ENCODE data around the gene ASCC2. TPM values are rescaled to one million over a fixed set of nuclear protein-coding genes. Genes with fewer than 3 reads are reported as not detected.
"Not testable (repeated sequence)": the region's sequence is repeated elsewhere in the genome, so short reads cannot be mapped to it uniquely, and the experiment has no call there.

Gene ASCC2
- total RNA-seq, 2 experiments from 2014 or later, result 74.1 to 76.1 TPM

- ChIA-PET CTCF (interaction anchor here (0.7 to 1.6 kb wide), 2 partner anchors 13 to 482 kb away, joined by 3 read pairs; no protein-coding TSS in a partner anchor), POLR2A (no interaction called here)
Measured at GRCh38 chr22:29767171-29768051, 70.7 kb downstream of the ASCC2 start, which contains the start of gene UQCR10. Gene UQCR10 (plus strand): TSS chr22:29767369. CDS start chr22:29767399, 30 bp downstream.

GRCh38 chr22:29766632-29767170 is 71.4 kb downstream of the ASCC2 start, which contains the start of gene ZMAT5:
Gene ZMAT5 (minus strand): TSS chr22:29767007. CDS start chr22:29748544, 18,463 bp downstream.
- ChIA-PET CTCF (interaction anchor here (0.7 to 1.6 kb wide), 2 partner anchors 12 to 483 kb away, joined by 3 read pairs; no protein-coding TSS in a partner anchor), POLR2A (interaction anchor here (0.6 kb wide), 1 partner anchor 316 kb away, joined by 11 read pairs; no protein-coding TSS in a partner anchor)

GRCh38 chr22:29765905-29766631 is 72.0 kb downstream of the ASCC2 start:
- POLR2A ChIA-PET, result interaction anchor here (0.6 to 0.7 kb wide), 2 partner anchors 29 to 316 kb away, joined by 3 to 11 read pairs; no protein-coding TSS in a partner anchor
- CTCF ChIA-PET, result interaction anchor here (0.7 to 1.6 kb wide), 2 partner anchors 11 to 483 kb away, joined by 3 read pairs; no protein-coding TSS in a partner anchor

- ChIA-PET CTCF (no interaction called here), POLR2A (no interaction called here)
Measured at GRCh38 chr22:29762263-29762662, 75.8 kb downstream of the ASCC2 start.

GRCh38 chr22:29758959-29759358 is 79.1 kb downstream of the ASCC2 start:
- ChIA-PET POLR2A (no interaction called here), CTCF (no interaction called here)

- ChIA-PET CTCF (no interaction called here), POLR2A (no interaction called here)
Measured at GRCh38 chr22:29758068-29758622, 79.9 kb downstream of the ASCC2 start.

- ChIA-PET POLR2A (interaction anchor here (0.6 kb wide), 1 partner anchor 170 kb away, joined by 5 read pairs; no protein-coding TSS in a partner anchor), CTCF (interaction anchor here (0.7 kb wide), 2 partner anchors 428 to 1471 kb away, joined by 4 to 5 read pairs; no protein-coding TSS in a partner anchor)
Measured at GRCh38 chr22:29757096-29757495, 81.0 kb downstream of the ASCC2 start.

GRCh38 chr22:29756341-29756740 is 81.7 kb downstream of the ASCC2 start:
- ChIA-PET CTCF (interaction anchor here (0.7 kb wide), 1 partner anchor 1470 kb away, joined by 4 read pairs; no protein-coding TSS in a partner anchor), POLR2A (no interaction called here)

- CTCF ChIA-PET, result no interaction called here
- POLR2A ChIA-PET, result no interaction called here
Measured at GRCh38 chr22:29755889-29756288, 82.2 kb downstream of the ASCC2 start.

GRCh38 chr22:29754658-29755395 is 83.2 kb downstream of the ASCC2 start:
- POLR2A ChIA-PET, result not testable (repeated sequence)

GRCh38 chr22:29753808-29754657 is 84.0 kb downstream of the ASCC2 start:
- CTCF ChIA-PET, result interaction anchor here (0.7 kb wide), 1 partner anchor 12 kb away, joined by 3 read pairs; the partner anchor contains the start of genes UQCR10 and ZMAT5
- POLR2A ChIA-PET, result no interaction called here

More at GRCh38 chr22:29754658-29755395, 83.2 kb downstream of the ASCC2 start:
- CTCF ChIA-PET, result interaction anchor here (0.7 kb wide), 1 partner anchor 12 kb away, joined by 3 read pairs; the partner anchor contains the start of genes UQCR10 and ZMAT5

- CTCF ChIA-PET, result no interaction called here
Measured at GRCh38 chr22:29751669-29752068, 86.4 kb downstream of the ASCC2 start.

GRCh38 chr22:29750559-29751538 is 87.2 kb downstream of the ASCC2 start:
- POLR2A ChIA-PET, result no interaction called here
- CTCF ChIA-PET, result no interaction called here

More at GRCh38 chr22:29751669-29752068, 86.4 kb downstream of the ASCC2 start:
- POLR2A ChIA-PET, result no interaction called here

- POLR2A ChIA-PET, result no interaction called here
- CTCF ChIA-PET, result no interaction called here
Measured at GRCh38 chr22:29750029-29750428, 88.0 kb downstream of the ASCC2 start.

GRCh38 chr22:29748248-29748893 is 89.7 kb downstream of the ASCC2 start:
- CTCF ChIA-PET, result no interaction called here
- POLR2A ChIA-PET, result no interaction called here

- POLR2A ChIA-PET, result no interaction called here
- CTCF ChIA-PET, result no interaction called here
Measured at GRCh38 chr22:29747832-29748231, 90.2 kb downstream of the ASCC2 start.
